ENCODE results near the gene ELOA.
"Not testable (repeated sequence)": the region's sequence is repeated elsewhere in the genome, so short reads cannot be mapped to it uniquely, and the experiment has no call there.

The ELOA gene

DNA sequence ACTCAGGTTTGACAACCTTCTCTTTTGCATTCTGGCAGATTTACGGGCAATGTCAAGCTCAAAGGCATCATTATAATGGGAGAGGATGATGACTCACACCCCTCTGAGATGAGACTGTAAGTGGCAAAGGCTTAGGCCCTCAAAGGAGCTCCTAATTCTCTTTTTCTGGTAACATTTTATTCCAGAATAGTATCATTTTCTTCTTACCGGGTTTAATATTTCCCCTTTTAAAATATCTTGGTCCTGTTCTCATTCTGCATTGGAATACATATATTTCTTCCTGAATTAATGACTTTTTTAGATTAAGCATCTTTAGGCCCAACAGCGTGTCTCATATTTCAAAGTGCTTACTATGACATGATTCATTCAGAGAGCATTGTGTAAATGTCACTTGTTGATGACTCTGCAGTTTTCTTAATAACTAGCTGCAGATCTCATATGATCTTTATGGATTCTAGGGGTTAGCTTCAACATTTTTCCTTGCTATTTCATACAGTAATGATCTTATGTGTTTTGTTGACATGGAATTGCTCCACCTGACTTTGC is 36.6 kb downstream of the ELOA start:
- peak in 1 of 2 experiments; percentile 80 for DNase-seq
- no peak for TF ChIP-seq GATA1 (IDR thresholded peaks at IDR 0.05; ENCODE audit: low read depth, low read length)
- TF ChIP-seq POLR2A (IDR thresholded peaks at IDR 0.05; ENCODE audit: low read length): no peak

GRCh38 chr1:23783141-23783540 is 39.9 kb downstream of the ELOA start:
- DNase-seq: not testable (repeated sequence)

DNA sequence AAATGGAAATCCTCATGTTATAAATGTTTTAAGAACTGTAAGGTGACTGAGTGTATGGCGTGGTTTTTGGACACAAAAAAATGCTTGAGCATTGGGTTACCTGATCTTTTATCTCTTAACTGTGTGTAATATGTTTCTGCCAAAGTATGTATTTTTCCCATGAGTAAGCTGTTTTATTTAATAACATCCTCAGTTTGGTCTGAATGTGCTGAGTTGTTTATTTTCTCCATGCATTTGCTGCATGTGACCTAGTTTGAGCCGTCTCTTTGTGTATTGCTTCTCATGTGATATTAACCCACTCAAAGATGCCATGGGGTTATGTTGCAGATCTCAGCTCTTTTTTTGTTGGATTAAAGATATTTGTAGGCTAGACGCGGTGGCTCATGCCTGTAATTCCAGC is 41.6 kb downstream of the ELOA start:
- TF ChIP-seq POLR2A (IDR thresholded peaks at IDR 0.05; ENCODE audit: low read length): no peak
- TF ChIP-seq GATA1 (IDR thresholded peaks at IDR 0.05; ENCODE audit: low read depth, low read length): no peak

DNA sequence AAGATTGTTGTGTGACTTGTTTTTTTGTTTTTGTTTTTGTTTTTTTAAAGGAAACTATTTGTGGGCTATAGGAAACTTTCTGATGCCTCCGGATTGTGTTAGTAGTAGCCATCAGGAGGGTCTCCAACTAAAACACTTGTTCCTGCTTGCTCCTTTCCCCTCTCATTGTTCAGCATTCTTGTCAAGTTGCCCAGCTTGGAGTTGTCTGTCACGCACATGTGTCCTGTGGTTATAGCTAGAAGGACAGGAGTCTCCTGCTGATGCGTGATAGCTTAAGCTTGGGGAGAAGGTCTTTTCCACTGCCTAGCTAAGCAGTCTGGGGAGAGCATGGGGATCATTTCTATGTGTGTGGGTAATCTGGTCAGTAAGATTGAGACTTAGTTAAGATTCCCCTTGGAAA is 44.4 kb downstream of the ELOA start:
- no peak for TF ChIP-seq GATA1 (IDR thresholded peaks at IDR 0.05; ENCODE audit: low read depth, low read length)
- TF ChIP-seq POLR2A (IDR thresholded peaks at IDR 0.05; ENCODE audit: low read length): no peak
- DNase-seq: no peak

More for the DNA sequence above, 41.6 kb downstream of the ELOA start:
- DNase-seq: no peak

GRCh38 chr1:23788695-23789094 is 45.4 kb downstream of the ELOA start:
- DNase-seq: no peak
- TF ChIP-seq POLR2A (IDR thresholded peaks at IDR 0.05; ENCODE audit: low read length): no peak
- TF ChIP-seq GATA1 (IDR thresholded peaks at IDR 0.05; ENCODE audit: low read depth, low read length): no peak

DNA sequence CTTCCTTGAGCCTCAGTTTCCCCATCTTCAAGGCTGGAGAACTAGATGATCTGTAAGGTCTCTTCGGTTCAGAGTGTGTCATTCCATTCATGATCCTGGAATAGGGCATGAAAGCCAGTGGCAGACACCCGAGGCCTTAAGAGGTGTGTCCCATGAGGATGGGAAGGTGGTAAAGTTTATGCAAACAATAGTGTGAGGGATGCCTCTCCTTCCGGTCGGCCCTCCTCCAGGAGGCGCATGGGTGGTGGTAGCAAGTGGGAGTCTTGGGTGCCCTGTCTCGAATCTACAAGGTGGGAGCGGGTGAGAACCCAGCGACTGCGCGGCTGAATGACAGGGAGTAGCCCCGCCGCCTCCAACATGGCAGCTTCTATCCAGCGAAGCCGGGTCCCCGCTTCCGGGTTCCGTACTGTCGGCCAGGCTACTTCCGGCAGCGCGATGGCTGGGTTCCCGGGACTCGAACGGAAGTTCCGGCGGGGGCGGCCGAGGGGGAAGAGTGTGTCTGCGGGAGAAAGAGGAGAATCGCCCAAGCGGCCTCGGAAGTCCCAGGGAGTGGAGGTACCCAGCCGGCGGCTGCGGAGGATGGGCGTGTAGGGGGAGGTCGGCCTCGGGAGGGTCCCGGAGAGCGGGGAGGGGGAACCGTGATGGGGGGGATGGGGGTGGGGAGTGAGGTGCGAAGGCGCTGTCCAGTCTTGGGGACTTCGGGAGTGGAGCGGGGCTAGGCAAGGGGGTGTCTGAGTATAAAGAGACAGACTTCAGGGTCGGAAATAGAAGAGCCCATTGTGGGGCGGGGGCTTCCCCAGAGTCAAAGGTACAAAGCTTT is 47.6 kb downstream of the ELOA start, which contains the start of gene LYPLA2:
TSS of gene LYPLA2 (plus strand) at position 450 of the 820 bp plus-strand sequence. CDS start 1,538 bp downstream, outside the sequence.
- peak; percentile 88 to 89 for DNase-seq
- peak; percentile 53 for TF ChIP-seq POLR2A (IDR thresholded peaks at IDR 0.05; ENCODE audit: low read length)
- no peak for TF ChIP-seq GATA1 (IDR thresholded peaks at IDR 0.05; ENCODE audit: low read depth, low read length)

DNA sequence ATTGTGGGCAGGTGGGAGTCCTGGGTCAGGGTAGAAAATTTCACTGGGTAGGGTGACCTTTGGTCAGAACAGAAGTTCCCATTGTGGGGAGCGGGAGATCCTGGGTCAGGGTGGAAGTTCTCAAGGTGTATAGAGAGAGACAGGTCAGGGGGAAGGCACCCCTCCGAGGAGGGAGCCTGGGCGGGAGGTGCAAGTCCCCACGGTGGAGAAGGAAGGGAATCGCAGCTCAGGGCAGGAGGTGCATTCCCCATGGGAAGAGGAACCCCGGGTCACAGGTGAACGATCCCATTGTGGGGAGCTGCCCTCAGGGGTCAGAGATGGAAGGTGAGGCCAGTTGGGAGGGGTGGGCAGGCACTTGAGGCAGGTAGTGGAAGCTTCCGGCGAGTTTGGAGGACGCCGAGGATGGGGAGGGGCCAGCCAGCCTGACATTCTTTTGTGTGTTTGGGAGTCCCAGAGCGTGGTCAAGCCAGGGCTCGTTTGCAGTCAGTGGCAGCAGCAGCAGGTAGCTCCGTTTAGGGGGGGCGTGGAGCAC is 48.3 kb downstream of the ELOA start:
- TF ChIP-seq POLR2A (IDR thresholded peaks at IDR 0.05; ENCODE audit: low read length) (no peak), GATA1 (IDR thresholded peaks at IDR 0.05; ENCODE audit: low read depth, low read length) (no peak)
- peak in 1 of 2 experiments; percentile 53 for DNase-seq

- TF ChIP-seq POLR2A (IDR thresholded peaks at IDR 0.05; ENCODE audit: low read length): no peak
- no peak for TF ChIP-seq GATA1 (IDR thresholded peaks at IDR 0.05; ENCODE audit: low read depth, low read length)
- peak in 1 of 2 experiments; percentile 20 for DNase-seq
Observed at GRCh38 chr1:23792151-23792945, 49.1 kb downstream of the ELOA start.

GRCh38 chr1:23793018-23793781 is 49.9 kb downstream of the ELOA start:
- peak in 1 of 2 experiments; percentile 86 for DNase-seq
- no peak for TF ChIP-seq POLR2A (IDR thresholded peaks at IDR 0.05; ENCODE audit: low read length)

DNA sequence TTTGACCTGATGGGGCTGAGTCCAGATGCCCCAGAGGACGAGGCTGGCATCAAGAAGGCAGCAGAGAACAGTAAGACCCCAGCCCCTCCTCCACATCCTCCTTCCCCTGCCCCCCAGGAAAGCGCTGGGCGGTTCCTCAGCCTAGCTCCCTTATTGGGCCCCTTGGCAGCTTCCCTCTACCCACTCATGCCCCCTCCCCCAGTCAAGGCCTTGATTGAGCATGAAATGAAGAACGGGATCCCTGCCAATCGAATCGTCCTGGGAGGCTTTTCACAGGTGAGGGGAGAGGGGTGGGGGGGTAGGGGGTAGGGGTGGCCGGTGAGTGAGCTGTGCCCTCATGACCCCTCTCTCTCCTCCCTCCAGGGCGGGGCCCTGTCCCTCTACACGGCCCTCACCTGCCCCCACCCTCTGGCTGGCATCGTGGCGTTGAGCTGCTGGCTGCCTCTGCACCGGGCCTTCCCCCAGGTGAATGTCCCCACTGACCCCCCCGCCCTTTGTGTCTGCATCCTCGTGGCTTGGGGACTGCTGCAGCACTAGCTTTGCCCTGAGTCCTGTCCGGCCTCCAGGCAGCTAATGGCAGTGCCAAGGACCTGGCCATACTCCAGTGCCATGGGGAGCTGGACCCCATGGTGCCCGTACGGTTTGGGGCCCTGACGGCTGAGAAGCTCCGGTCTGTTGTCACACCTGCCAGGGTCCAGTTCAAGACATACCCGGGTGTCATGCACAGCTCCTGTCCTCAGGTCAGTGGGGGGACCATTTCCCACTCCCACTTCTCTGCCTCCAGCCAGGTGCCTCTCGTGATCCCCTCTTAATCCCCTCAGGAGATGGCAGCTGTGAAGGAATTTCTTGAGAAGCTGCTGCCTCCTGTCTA is 50.8 kb downstream of the ELOA start:
- TF ChIP-seq GATA1 (IDR thresholded peaks at IDR 0.05; ENCODE audit: low read depth, low read length): no peak
- TF ChIP-seq POLR2A (IDR thresholded peaks at IDR 0.05; ENCODE audit: low read length): no peak
- DNase-seq: no peak

- DNase-seq: not testable (repeated sequence)
Observed at GRCh38 chr1:23794732-23795182, 51.5 kb downstream of the ELOA start.

- no peak for DNase-seq
- no peak for TF ChIP-seq POLR2A (IDR thresholded peaks at IDR 0.05; ENCODE audit: low read length)
- TF ChIP-seq GATA1 (IDR thresholded peaks at IDR 0.05; ENCODE audit: low read depth, low read length): no peak
Observed at GRCh38 chr1:23795676-23796465, 52.6 kb downstream of the ELOA start.
